Measurements from ENCODE around the gene GOSR1.
"Not testable (repeated sequence)": the region's sequence is repeated elsewhere in the genome, so short reads cannot be mapped to it uniquely, and the experiment has no call there.

GOSR1 gene

GRCh38 chr17:30519166-30519565 is 42.0 kb downstream of the GOSR1 start:
- in situ Hi-C loops (cut with MboI; ENCODE audit: low sequenced_read_pairs, unreplicated experiment) = no loop called here
- no peak for DNase-seq (ENCODE audit: low spot score)

GRCh38 chr17:30519707-30520106 is 42.5 kb downstream of the GOSR1 start:
- in situ Hi-C loops (cut with MboI; ENCODE audit: low sequenced_read_pairs, unreplicated experiment) = no loop called here
- DNase-seq (ENCODE audit: low spot score) = no peak
- TF ChIP-seq CTCF (IDR thresholded peaks at IDR 0.05; ENCODE audit: borderline replicate concordance, control extremely low read depth, extremely low read depth, insufficient read depth, missing control alignments) = no peak

More at GRCh38 chr17:30519166-30519565, 42.0 kb downstream of the GOSR1 start:
- TF ChIP-seq CTCF (IDR thresholded peaks at IDR 0.05; ENCODE audit: borderline replicate concordance, control extremely low read depth, extremely low read depth, insufficient read depth, missing control alignments) = no peak

GRCh38 chr17:30520436-30520835 is 43.2 kb downstream of the GOSR1 start:
- DNase-seq (ENCODE audit: low spot score) = no peak
- TF ChIP-seq CTCF (IDR thresholded peaks at IDR 0.05; ENCODE audit: borderline replicate concordance, control extremely low read depth, extremely low read depth, insufficient read depth, missing control alignments) = no peak
- in situ Hi-C loops (cut with MboI; ENCODE audit: low sequenced_read_pairs, unreplicated experiment) = no loop called here

DNA sequence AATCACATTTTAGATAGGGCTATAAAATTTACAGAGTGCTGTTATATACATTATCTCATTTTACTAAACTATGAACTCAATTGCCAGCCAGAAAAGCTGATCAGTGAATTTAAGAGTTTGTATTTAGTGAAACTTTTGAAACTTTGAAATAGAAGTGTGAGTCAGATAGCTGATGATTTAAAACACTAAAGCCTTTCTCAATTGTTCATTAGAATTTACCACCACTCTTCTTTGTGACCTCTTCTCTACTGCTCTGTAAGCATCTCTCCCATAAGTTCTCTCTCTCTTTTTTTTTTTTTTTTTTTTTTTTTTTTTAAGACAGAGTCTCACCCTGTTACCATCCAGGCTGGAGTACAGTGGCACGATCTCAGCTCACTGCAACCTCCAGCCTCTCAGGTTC is 43.7 kb downstream of the GOSR1 start:
- DNase-seq (ENCODE audit: low spot score) = no peak
- TF ChIP-seq CTCF (IDR thresholded peaks at IDR 0.05; ENCODE audit: borderline replicate concordance, control extremely low read depth, extremely low read depth, insufficient read depth, missing control alignments) = no peak
- in situ Hi-C loops (cut with MboI; ENCODE audit: low sequenced_read_pairs, unreplicated experiment) = no loop called here

DNA sequence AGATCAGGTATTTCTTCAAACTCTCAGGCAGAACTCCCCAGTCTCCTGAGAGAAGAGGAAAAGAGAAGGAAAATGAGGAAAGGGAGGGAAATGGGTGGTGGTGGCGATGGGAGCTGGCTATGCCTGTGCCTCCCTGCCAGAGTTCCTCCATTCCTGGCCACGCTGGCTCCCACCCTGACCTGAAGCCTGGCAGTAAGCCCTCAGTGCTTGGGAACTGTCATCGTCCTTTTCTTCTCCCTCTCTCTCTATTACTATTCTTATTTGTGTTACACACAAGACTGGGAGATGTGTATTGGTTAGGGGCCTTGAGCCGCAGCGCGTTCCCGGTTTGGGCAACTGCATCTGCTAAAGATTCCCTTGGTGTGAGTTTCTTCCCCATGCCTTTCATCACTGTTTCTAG is 44.6 kb downstream of the GOSR1 start:
- TF ChIP-seq CTCF (IDR thresholded peaks at IDR 0.05; ENCODE audit: borderline replicate concordance, control extremely low read depth, extremely low read depth, insufficient read depth, missing control alignments) = no peak
- in situ Hi-C loops (cut with MboI; ENCODE audit: low sequenced_read_pairs, unreplicated experiment) = no loop called here
- DNase-seq (ENCODE audit: low spot score) = no peak

DNA sequence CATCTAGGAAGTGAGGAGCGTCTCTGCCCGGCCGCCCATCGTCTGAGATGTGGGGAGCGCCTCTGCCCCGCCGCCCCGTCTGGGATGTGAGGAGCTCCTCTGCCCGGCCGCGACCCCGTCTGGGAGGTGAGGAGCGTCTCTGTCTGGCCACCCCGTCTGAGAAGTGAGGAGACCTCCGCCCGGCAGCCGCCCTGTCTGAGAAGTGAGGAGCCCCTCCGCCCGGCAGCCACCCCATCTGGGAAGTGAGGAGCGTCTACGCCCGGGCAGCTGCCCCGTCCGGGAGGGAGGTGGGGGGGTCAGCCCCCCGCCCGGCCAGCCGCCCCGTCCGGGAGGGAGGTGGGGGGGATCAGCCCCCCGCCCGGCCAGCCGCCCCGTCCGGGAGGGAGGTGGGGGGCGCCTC is 46.0 kb downstream of the GOSR1 start:
- in situ Hi-C loops (cut with MboI; ENCODE audit: low sequenced_read_pairs, unreplicated experiment); DNase-seq (ENCODE audit: low spot score): not testable (repeated sequence)

GRCh38 chr17:30524847-30525246 is 47.6 kb downstream of the GOSR1 start:
- no peak for DNase-seq (ENCODE audit: low spot score)
- in situ Hi-C loops (cut with MboI; ENCODE audit: low sequenced_read_pairs, unreplicated experiment) = no loop called here
- TF ChIP-seq CTCF (IDR thresholded peaks at IDR 0.05; ENCODE audit: borderline replicate concordance, control extremely low read depth, extremely low read depth, insufficient read depth, missing control alignments) = no peak

All from GM13976 (cell line).